HG03439 (cell line): ENCODE measurements around the gene MYZAP.

Source experiments
- ATAC-seq: cut with Tn5 transposase; IDR thresholded peaks from one replicate; pipeline ENCODE4 v1.9.1; 2021; ENCODE audit warnings: mild to moderate bottlenecking, moderate library complexity; ENCODE audit not compliant: unreplicated experiment

The MYZAP gene

GRCh38 chr15:57561041-57561711 is 30.5 kb upstream of the MYZAP start:
- no peak for ATAC-seq

- no peak for ATAC-seq
Measured at GRCh38 chr15:57562196-57562769, 29.4 kb upstream of the MYZAP start.

GRCh38 chr15:57563416-57563815 is 28.3 kb upstream of the MYZAP start:
- no peak for ATAC-seq

- ATAC-seq, result no peak
Measured at GRCh38 chr15:57565311-57565710, 26.4 kb upstream of the MYZAP start.

DNA sequence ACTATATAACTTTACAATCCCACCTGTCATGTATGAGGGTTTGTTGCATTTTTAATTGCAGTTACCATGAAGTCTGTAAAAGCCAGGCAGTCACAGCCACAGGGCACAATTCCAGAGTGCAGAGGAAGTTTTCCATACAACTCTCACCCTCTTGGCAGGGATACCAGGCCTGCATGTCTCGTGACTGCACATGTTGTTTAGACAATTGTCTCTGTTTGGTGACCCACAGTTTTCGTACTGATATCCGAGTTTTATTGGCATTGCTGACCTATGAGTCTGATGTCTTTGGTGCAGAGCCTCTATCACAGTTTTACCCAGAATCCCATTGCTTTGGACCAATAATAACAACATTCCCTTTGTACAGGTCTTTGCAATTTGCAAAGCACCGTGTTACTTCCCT is 24.9 kb upstream of the MYZAP start:
- ATAC-seq, result no peak

DNA sequence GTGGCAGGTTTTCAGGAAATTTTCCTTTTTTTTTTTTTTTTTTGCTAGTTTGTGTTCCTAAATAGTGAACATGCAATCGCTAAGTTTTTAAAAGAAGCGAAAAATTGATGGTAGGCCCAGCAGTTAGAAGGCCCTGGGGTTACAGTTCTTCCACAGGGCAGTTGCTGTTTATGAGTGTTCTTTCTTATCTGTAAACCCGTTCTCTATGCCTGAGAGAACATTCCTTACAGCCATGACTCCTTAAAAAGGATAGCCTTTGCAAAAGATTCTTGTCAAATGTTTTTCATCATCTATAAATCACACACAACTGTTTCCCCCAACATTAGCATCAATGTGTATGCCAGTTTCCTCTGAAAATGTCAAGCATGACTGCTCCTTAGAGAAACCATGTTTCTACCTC is 23.8 kb upstream of the MYZAP start:
- ATAC-seq, result no peak

- no peak for ATAC-seq
Measured at GRCh38 chr15:57568299-57568698, 23.4 kb upstream of the MYZAP start.

DNA sequence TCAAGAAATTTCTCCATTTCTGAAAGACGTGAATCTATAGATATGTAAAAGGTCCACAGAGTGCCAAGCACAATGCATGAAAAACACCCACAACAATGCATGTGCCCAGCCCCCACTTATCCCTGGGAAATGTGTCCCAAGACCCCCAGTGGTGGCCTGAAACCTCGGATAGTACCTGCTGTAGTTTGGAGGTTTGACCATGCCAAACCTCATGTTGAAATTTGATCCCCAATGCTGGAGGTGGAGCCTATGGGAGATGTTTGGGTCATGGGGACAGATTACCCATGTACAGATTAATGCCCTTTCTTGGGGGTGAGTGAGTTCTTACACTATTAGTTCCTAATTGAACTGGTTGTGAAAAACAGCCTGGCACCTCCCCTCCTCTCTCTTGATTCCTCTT is 21.4 kb upstream of the MYZAP start:
- ATAC-seq, result no peak

DNA sequence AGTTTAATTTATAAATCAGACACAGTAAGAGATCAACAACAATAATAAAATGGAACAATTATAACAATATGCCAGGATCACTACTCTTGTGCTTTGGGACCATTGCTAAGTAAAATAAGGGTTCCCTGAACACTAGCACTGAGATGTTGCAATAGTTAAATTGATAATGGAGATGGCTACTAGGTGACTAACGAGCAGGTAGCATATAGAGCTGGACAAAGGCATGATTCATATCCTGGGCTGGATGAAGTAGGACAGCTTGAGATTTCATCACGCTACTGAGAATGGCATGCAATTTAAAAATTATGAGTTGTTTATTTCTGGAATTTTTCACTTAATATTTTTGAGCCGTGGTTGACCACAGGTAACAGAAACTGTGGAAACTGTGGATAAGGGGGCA is 20.7 kb upstream of the MYZAP start:
- no peak for ATAC-seq

GRCh38 chr15:57571725-57572124 is 20.0 kb upstream of the MYZAP start:
- no peak for ATAC-seq

- no peak for ATAC-seq
Measured at GRCh38 chr15:57572468-57572867, 19.2 kb upstream of the MYZAP start.

GRCh38 chr15:57573151-57573550 is 18.6 kb upstream of the MYZAP start:
- no peak for ATAC-seq

DNA sequence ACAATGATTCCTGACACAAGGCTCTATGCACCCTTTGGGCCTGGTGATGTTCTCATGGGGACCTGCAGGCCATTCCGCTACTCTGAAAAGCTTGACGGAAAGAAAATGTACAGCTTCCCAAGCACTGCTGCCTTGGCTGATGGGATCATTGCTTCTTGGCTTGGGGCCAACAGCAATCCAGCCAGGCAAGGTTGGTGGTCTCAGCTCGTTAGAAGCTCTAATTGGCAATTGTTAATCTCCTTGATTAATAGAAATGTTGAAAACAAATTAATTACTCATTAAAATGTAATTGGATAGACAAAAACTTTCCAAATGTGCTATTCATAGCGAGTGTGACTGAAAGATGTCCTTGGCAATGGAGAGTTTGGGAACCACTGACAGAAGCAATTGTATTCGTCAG is 16.3 kb upstream of the MYZAP start:
- ATAC-seq, result no peak

- no peak for ATAC-seq
Measured at GRCh38 chr15:57578288-57578900, 13.3 kb upstream of the MYZAP start.

DNA sequence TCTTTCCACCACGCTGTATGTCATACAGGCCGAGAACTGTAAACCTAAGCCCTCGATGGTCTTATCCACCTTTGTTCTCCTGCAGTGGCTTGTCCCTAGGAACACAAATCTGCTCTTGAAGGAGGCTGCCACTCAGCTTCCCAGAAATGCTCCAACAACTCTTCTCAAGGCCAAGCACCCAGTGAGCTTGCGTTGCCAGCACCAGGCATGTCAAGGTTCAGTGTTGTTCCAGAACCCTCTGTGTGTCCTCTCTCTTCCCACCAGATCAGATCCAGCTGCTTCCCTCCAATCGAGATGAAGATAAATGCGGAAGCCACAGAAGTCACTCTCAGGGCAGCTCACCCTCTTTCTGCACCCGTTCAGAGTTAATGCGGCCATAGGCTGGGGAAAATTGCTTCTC is 11.3 kb upstream of the MYZAP start:
- ATAC-seq, result no peak

- no peak for ATAC-seq
Measured at GRCh38 chr15:57580866-57581265, 10.8 kb upstream of the MYZAP start.

- no peak for ATAC-seq
Measured at GRCh38 chr15:57582090-57582489, 9.6 kb upstream of the MYZAP start.

DNA sequence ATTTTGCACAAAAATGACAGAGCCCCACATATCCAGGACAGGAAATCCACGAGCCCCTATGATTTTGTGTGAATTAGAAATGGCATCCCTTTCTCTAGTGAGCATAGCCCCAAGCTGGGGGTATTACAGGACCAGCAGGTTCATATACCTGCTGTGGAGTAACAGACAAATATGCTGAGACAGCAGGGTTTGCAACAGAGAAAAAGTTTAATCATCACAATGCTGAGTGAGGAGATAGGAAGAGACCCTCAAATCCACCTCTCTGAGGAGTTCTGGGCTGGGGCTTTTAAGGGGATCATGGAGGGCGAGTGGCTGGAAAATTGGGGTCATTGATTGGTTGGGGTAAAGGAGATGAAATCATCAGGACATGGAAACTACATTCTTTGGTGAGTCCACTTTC is 8.4 kb upstream of the MYZAP start:
- ATAC-seq, result no peak

DNA sequence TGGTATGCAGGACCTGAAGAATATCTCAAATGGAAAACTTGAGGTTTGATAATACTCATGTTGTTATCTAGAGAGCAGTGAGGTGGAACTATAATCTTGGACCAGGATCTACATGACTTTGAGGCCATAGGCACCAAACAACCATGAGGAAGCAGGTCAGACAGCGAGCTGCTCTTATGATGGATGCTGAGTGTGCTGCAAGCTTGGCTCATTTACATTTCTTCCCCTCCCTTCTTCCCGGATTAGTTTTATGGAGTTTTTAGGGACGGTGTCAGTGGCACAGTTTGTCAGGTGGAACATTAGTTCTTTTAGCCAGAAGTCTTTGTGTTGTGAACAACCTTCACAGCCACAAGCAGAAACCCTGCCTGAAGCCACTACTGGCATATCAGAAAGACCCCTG is 8.0 kb upstream of the MYZAP start:
- ATAC-seq, result no peak

- ATAC-seq, result no peak
Measured at GRCh38 chr15:57586661-57587424, 4.9 kb upstream of the MYZAP start.

- ATAC-seq, result no peak
Measured at GRCh38 chr15:57589281-57589680, 2.4 kb upstream of the MYZAP start.

GRCh38 chr15:57589754-57590153 is 1.9 kb upstream of the MYZAP start:
- ATAC-seq, result no peak
